ENCODE results near the gene IQCE.
"Not testable (repeated sequence)": the region's sequence is repeated elsewhere in the genome, so short reads cannot be mapped to it uniquely, and the experiment has no call there.

The IQCE gene

DNA sequence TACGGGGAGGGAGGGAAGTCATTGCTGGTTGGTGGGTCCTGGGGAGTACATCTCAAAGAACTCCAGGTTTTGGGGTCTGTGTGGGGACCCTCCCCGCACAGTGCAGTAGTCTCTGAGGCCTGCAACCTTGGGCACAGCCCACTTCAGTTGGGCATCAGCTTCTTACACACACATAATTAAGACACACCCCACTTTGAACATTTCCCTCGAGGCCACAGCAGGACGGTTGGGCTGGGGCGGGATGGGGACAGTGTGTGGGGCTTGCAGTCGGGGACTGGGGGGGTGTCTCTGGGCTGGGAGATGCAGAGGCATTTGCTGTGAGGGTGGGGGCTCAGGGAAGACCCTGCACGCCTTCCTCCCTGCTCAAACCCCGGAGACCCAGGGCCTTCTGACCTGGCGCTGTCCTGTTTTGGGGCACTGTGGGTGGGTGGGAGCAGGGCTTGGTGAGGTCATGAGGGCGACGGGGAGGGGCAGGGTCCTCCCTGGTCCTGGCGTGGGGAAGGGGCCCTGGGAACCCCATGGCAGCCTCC, 38.0 kb upstream of the IQCE start:
- DNase-seq (ENCODE audit: low read depth): no peak

DNA sequence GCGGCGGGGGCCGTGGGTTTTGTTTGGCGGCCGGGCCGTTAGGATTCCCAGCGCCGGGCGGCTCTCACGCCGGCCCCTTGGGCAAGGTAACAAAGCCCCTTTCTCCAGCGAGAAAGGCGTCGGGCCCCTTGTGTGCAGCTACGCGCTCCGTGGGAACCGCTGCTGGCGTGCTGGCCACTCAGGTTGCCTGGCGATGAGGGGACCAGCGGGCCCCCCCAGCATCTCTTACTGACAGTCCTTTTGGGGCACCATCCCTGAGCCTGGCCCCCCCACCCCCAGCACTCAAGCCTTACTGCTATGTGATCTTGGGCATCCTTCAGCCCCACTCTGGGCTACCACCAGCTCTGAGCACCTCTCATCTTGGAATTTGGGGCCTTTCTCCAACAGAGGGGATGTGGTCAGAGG, 37.4 kb upstream of the IQCE start:
- DNase-seq (ENCODE audit: low read depth): no peak

DNA sequence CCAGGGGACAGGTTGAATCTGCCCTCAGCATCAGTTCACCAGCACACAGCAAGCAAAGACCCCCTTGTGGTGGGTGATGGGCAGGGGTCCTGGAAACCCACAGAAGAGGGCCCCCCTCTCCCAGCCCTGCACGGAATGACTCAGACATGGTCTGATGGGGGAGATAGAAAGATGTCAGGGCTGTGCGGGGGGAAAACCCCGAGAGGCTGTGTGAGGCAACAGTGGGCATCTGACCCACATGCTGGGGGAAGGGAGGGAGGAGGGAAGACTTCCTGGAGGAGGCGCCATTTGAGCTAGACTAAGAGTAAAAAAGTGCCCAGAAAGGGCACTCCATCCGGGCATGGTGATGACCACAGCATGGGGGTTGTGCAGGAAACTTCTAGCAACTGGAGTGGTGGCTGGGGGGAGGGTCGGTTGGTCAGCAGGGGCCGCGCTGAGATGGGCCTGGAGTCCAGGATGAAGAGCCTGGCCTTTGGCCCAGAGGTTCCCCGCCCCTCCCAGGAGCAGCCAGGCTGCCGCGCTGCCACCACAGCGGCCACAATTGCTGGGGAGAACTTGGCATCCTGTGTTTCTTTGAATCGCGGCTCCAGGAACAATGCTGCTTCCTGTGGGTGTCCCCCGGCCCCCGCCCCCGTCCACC, 36.7 kb upstream of the IQCE start:
- peak; percentile 70 for DNase-seq (ENCODE audit: low read depth)

DNA sequence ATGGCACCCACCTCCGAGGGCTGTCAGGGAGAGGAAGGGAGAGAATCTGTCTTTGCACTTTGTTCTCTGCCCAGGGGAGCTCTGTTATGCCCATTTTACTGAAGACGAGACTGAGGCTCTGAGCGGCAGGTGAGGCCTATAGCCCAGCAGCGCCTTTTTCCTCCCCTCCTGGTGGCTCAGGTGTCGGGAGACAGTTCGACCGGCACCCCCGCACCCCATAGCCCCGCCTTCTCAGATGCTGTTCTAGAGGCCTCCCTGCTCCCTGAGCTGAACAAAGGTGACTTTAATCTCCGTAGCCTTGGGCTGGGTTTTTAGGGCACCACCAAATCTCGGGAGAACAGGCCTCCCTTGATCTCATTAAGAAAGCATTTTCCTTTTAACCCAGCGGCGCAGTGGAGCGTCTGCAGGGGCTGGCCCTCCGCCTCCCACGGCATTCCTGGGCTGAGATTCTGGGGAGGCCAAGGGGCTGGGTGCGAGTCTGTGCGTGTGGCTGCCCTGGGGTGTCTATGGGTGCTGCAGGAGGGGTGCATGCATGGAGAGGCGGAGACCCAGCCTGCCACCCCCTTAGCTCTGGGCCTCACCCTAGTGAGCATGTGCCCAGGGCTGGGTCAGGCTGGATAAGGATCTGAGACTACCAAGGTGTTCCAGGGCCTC, 35.9 kb upstream of the IQCE start:
- no peak for DNase-seq (ENCODE audit: low read depth)

DNA sequence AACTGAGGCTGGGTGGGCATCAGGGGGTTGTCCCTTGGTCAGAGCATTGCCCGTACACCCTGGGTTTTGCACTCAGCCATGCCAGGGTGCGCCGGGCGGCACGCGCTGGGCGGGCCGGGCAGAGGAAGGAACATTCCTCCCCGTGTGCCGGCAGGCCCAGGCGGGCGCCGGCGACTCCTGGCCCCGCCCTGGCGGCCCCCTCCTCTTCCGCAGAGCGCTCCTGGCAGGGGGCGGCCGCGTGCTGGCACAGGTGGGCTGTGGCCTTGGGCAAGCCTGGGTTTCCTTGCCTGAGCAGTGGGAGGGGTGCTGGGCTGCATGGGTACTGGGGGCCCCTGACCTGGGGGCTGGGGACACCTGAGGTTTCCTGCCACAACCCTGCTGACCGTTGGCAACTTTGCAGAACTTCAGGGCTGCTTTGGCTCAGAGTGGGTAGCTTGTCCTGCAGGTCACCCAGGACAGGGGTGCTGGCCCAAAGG, 35.3 kb upstream of the IQCE start:
- DNase-seq (ENCODE audit: low read depth): no peak

DNA sequence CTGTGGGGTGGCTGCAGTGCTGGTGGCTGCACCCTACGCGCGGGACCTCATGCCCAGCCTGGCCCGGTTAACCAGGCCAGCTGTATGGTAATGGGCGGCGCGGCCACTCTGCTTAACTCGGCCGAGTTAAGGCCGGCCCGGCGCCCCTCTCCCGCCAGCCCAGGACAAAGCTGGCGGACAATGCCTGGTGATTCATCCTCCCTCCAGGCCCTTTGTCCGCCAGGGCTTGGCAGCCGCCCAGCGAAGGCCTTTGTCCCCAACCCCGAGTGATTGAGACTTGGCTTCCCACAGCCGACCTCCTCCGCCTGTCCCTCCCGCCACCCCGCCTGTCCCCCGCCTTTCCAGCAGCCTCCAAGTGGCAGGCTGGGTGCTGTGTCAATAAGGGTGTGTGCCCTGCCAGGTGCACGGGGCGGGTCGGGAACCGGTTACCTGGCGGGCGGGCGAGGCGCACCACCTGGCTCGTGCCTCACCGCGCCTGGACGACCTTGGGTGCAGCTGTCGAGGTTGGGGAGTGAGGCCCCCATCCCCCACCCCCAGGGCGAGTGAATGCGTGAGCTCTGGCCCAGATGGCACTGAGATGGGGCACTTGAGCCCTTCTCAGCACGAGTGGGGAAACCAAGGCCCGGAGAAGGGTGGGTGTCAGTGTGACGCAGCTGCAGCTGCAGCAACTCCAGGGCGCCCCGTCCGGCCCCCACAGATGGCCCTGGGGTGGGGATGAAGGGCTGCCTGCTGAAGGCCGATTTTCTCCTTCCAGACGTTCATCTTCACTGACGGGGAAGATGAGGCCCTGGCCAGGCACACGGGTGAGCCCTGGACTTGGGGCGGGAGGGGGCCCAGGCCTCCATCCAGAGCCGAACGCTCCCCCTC, 34.6 kb upstream of the IQCE start:
- DNase-seq (ENCODE audit: low read depth): no peak

DNA sequence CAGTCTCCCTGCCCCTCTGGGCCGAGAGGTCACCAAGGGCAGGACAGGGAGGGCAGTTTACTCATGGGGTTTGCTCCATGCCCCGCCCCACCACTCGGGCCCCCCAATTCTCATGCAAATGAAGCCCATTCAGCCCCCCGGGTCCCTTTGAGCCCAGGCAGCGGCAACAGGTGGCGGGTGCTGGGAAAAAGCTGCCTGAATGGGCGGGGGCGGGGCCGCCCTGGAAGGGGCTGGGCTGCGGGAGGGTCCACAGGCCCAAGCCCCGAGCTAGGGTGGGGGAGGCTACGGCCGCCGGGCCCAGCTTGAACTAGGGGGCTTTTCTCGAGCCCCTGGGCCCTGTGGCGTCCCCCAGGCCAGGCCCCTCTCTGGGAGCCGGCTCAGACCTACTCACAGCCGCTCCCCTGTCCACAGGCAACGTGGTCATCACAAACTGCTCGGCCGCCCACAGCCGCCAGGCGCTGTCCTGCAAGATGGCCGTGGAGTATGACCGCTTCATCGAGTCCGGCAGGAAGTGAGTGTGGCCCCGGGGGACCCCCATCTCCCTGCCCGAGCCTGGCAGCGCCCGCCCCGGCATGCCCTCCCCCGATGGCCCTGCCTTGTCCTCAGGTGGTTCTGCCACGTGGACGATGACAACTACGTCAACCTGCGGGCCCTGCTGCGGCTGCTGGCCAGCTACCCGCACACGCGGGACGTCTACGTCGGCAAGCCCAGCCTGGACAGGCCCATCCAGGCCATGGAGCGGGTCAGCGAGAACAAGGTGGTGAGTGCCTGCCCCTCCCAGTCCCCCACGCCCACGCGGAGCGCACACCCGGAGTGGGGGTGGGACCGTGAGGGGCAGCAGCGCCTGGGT, 33.7 kb upstream of the IQCE start:
- no peak for DNase-seq (ENCODE audit: low read depth)

DNA sequence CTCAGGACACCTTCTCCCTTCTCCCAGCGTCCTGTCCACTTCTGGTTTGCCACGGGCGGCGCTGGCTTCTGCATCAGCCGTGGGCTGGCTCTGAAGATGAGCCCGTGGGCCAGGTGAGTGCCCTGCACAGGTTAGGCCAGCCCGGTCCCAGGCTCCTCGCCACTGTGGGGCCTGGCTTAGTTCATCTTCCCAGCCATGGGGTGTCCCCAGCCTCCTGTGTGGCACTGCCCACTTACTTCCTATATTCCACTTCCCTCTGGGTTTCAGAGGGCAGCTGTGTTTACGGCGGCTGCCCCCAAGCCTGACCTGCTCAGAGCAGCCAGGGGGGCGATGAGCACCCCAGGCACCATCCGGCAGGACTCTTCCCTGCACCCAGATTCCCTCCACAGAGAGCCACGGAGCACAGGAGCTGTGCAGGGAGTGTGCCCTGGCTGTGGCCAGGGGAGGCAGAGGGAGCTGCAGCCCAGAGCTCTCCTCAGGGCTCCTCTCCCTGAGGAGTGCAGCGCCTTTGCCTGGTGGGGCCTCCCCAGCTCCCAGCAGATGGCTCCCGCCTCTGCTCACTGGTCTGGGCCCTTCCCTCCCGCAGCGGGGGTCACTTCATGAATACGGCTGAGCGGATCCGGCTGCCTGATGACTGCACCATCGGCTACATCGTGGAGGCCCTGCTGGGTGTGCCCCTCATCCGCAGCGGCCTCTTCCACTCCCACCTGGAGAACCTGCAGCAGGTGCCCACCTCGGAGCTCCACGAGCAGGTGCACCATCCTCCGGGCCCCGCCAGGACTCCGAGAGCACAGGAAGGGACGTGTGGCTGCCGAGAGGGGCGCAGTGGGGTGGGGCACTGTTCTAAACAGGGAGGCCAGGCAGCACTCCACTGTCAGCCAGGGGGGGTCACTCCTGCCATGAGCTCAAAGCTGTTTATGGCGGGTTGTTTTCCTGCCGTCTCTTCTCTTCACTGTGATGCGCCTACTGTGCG, 32.8 kb upstream of the IQCE start:
- no peak for DNase-seq (ENCODE audit: low read depth)

DNA sequence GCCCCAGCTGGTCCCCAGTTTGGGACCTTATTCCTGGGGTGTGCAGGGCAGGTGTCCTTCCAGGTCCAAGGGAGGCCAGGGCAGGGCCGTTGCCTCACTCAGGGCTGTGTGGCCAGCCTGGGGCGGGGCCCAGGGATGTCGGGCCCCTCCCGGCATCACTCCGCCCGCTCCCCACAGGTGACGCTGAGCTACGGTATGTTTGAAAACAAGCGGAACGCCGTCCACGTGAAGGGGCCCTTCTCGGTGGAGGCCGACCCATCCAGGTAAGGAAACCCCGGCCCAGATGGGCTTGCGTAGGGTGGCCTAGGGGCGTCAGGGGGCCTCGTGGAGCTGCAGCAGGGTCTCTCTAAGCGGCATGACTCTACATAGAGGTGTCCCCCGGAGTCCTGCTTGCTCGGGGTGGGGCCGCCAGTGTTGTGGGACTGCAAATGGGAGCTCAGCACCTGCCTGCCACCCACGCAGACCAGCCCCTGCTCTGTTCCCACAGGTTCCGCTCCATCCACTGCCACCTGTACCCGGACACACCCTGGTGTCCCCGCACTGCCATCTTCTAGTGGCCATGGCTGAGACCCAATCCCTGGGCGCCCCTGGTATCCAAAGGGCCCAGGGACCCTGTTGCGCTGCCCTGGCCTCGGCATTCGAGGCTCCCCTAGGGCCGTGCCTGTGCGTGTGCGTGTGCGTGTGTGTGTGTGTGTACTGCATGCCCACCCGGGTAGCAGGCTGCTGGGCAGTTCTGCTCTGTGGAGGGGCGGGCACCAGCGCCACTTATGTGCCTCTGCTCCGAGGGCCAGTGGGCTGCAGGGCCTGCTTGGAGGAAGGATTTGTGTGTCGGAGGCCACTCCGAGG, 31.9 kb upstream of the IQCE start:
- no peak for DNase-seq (ENCODE audit: low read depth)

DNA sequence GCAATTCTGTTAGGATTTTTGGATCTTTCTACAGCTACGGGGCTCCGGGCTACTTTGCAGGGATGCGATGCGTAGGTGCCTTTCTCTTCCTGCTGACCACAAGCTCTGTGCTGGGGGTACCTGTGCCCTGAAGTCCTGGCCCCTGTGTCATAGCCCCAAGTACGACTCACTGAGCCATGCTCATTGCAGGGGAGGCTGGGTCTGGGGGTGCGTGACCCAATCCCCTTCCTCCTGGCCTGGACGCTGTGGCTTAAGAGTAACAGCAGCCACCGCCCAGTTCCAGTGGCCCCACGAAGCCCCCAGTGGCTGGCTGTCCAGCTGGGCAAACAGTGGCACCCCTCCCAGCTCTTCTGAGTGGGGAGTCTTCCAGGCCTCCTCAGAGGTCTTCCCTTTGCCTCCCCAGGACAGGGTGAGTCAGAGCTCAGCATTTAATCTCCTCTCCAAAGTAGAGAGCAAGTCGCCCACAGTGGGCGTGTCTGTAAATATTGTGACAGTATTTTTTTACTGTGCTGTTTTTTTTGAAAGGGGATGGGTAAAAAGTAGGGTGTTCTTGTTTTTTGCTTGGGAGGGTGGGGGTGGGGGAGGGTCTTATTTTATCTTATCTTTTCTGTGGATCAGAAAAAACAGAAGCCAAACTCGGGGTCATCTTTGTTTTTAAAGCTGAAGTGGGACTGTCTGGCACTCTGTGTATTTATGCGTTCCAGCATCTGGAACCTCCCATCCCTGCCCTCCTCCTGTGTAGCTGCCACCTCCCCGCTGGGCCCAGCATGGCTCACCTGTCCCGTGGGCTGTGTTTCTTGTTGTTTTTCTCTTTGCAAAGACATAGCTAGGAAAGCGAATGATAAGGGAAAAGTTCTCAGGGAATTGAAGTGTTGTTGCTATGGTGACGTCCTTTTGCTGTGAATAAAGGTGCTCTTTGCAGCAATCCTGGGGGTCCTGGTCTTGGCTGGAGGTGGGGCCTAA, 31.0 kb upstream of the IQCE start:
- no peak for DNase-seq (ENCODE audit: low read depth)

DNA sequence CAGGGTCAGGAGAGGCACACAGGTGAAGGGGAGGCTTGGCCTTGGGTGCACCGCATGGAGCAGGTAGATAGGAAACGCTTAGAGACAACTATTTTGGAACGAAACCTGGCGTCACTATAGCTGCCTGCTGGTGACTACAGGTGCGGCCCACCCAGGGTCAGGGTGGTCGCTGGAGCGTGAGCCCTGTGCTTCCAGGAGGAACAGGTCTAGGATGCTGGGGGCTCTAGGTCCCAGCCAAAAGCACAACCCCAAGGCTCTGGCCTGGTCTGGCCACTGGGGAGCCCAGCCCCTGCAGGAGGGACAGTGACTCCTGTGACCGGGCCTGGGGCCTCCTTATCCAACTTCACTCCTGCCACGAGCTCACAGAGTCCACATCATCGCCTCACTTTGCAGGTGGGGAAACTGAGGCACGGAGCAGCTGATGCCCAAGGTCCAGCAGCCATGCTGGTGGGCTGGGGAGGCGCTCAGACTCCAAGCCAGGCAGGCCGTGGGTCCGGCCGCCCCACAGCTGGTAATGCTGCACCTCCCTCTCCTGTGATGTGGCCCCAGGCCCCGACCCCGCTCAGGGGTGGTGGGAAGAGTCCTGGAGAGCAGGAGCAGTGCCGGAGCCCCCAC, 30.2 kb upstream of the IQCE start:
- DNase-seq (ENCODE audit: low read depth): no peak

DNA sequence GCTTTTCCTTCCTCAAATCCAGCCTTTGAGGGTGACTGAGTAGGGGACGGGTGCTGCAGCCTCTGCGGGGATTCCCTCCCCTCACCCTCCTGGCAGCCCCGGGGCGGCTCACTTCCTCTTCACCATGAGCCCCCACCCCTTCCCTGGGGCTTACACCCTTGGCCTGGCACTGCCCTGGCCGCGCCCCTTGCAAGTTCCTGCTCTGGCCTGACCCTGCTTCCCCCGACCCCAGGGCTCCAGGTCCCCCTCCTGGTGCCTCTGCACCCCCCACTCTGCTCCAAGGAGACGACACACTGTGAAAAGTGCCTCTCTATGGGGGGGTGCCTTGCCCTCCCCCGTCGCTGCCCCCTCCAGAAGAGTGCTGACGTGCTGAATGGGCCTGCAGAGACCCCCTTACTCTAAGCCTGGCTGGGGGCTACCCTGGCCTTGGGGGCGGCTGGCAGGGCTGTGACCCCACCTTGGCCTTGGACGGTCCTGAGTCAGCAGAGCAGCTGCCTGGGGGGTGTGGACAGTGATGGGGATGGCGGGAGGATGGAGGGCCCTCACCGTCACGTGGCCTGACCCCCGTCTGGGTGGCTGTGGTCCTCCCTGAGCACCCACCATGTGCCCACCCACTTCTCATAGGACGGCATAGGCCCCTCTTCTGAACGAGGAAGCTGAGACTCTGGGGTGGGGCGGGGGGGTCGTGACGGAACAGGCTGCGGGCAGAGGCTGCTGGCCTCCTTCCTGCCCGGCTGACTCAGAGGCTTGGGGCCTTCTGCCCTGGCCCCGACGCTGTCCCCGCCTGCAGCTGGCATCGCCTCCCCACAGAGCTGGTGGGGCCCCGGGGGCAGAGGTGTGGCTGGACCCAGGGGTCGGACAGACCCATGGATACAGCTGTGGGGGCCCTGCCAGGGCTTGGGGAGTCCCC, 29.4 kb upstream of the IQCE start:
- no peak for DNase-seq (ENCODE audit: low read depth)

DNA sequence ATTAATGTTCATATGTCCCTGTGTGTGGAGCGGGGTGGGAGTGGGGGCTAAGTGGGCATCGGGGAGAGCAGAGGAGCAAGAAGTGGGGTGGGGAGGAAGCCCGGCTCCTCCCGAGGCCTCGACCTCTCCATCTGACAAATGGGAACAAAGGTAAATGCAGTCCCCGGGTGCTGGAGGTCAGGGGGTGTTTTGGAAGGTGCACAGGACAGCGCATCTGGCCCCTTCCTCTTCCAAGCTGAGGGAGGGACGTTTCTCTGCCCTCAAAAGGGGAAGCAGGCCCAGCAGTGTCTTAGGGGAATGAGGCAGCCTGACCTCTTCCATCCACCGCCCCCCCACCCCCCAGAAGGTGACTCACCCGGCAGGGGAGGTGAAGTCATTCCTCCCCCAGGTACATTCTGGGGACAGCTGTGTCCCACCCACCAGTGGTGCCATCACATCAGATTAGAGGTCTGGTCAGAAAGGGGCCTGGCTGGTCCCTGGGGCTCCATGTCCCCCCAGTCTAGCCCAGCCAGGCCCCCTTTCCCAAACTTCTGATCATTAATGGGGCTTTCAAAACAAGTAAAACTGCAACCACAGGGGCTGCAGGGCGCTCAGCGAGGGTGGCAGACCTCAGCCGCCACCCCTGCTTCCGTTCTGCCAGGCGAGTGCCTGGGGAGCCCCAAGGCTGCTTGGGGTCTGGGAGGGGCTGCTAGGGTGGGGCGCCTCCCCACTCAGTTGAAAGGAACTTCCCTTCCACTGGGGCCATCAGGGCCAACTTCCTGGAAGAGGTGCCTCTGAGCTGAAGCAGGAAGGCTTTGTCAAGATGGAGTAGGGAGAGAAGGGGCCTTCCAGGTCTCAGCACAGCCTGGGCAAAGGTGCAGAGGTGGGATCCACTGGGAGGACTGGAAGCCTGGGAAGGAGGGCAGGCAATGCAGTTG, 28.4 kb upstream of the IQCE start:
- DNase-seq (ENCODE audit: low read depth): peak; percentile 69

DNA sequence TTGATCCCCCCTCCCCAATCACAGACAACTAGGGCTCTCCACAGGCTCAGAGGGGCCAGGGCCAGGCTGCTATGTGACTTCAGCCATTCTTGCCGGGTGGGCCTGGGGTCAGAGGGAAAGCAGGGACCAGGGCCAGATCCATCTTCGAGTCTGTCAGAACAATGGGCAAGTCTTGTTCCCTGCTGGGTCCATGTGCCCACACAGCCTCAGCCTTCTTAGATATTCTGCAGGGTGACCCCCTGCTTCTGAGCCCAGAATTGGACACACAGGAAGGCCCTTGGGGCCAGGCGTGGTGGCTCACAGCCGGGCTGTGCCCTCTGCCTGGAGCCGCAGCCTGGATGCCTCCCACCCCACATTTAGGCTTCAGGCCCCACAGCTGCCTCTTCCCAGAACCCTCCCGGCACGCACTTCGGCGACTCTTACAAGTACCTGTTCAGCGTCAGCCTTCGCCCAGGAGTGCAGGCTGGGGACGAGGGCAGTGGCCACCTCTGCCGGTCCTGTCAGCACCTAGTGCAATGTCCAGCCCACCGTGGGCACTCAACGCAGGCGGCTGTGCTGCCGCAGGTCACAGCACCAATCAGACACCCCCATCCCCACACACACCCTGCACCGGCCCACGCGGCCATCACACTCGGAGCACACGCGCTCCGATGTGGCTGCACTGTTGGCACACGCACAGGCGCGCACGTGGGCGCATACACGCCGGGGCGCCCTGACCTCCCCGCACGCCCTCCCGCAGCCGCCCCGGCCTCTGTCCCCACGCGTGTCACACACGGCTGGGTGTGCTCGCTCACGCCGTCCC, 27.6 kb upstream of the IQCE start:
- DNase-seq (ENCODE audit: low read depth): not testable (repeated sequence)

DNA sequence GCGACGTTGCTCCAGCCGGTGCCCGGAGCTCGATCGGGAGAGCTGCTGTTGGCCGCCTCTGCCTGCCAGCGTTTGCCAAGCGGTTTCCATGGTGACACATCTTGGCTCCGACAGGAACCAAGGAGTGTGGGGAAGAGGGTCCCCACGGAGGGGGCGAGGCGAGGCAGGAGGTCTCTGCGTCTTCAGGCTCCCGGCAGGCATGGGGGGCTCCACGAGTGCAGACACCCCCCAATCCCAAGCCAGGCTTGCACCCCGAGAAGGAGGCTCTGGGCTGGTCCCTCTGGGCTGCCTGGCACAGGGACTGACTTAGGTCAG, 27.0 kb upstream of the IQCE start:
- not testable (repeated sequence) for DNase-seq (ENCODE audit: low read depth)
